GM23338 (cell line): ENCODE measurements around the gene SMC5. TPM values are rescaled to one million over a fixed set of nuclear protein-coding genes. Genes with fewer than 3 reads are reported as not detected.

Source experiments
- ATAC-seq: fragments of 200-7000 bp; cut with Tn5 transposase; 3 replicates; pipeline ENCODE4 v1.9.1; 2020
- DNase-seq: peaks from one replicate; pipeline ENCODE4 v3.0.0-alpha.2; 2015; ENCODE audit warnings: low spot score
- H2AFZ ChIP-seq: fragments of 200-600 bp; sonication (generic); 2 replicates; pipeline ENCODE4 v1.8.0; 2016; ENCODE audit warnings: antibody characterized with exemption, mild to moderate bottlenecking, moderate library complexity
- H3F3A ChIP-seq: fragments of 200-600 bp; sonication (generic); replicated peaks from 2 replicates; pipeline ENCODE4 v1.8.0; 2017; ENCODE audit warnings: antibody characterized with exemption, mixed run types, low read depth
- H3K27ac ChIP-seq: fragments of 200-600 bp; sonication (generic); 2 replicates; pipeline ENCODE4 v1.6.1; 2016; ENCODE audit warnings: low read depth
- H3K27me3 ChIP-seq: fragments of 200-600 bp; sonication (generic); 2 replicates; pipeline ENCODE4 v1.8.0; 2016; ENCODE audit warnings: mild to moderate bottlenecking, mixed run types, moderate library complexity; ENCODE audit not compliant: insufficient read depth
- H3K36me3 ChIP-seq: fragments of 200-600 bp; sonication (generic); 2 replicates; pipeline ENCODE4 v1.8.0; 2016; ENCODE audit warnings: mild to moderate bottlenecking; ENCODE audit not compliant: insufficient read depth
- H3K4me1 ChIP-seq: fragments of 200-600 bp; sonication (generic); 2 replicates; pipeline ENCODE4 v1.8.0; 2016; ENCODE audit warnings: mild to moderate bottlenecking, moderate library complexity; ENCODE audit not compliant: insufficient read depth
- H3K4me2 ChIP-seq: fragments of 200-600 bp; sonication (generic); 2 replicates; pipeline ENCODE4 v1.7.1; 2017; ENCODE audit warnings: mixed run types
- H3K4me3 ChIP-seq: fragments of 200-600 bp; sonication (generic); 2 replicates; pipeline ENCODE4 v1.6.1; 2016; ENCODE audit warnings: mixed run types
- H3K79me2 ChIP-seq: fragments of 200-600 bp; sonication (generic); replicated peaks from 2 replicates; pipeline ENCODE4 v1.8.0; 2017; ENCODE audit warnings: mild to moderate bottlenecking; ENCODE audit not compliant: insufficient read depth
- H3K9me2 ChIP-seq: fragments of 200-600 bp; sonication (generic); 2 replicates; pipeline ENCODE4 v1.8.0; 2017; ENCODE audit not compliant: insufficient read depth
- H4K20me1 ChIP-seq: fragments of 200-600 bp; sonication (generic); replicated peaks from 2 replicates; pipeline ENCODE4 v1.8.0; 2017; ENCODE audit warnings: mild to moderate bottlenecking; ENCODE audit not compliant: insufficient read depth
- H3K27ac Mint-ChIP-seq: 2 replicates; pipeline ENCODE4 v1.8.0; 2020; ENCODE audit warnings: inconsistent platforms, mild to moderate bottlenecking, moderate library complexity, mixed read lengths
- H3K27me3 Mint-ChIP-seq: 3 replicates; pipeline ENCODE4 v1.8.0; 2022; ENCODE audit warnings: low read depth, mild to moderate bottlenecking, moderate library complexity, mixed read lengths, inconsistent platforms; ENCODE audit not compliant: insufficient read depth, poor library complexity
- H3K36me3 Mint-ChIP-seq: 3 replicates; pipeline ENCODE4 v1.8.0; 2021; ENCODE audit warnings: low read depth, mild to moderate bottlenecking, inconsistent platforms, moderate library complexity, mixed read lengths
- H3K4me1 Mint-ChIP-seq: 3 replicates; pipeline ENCODE4 v1.8.0; 2020; ENCODE audit warnings: mild to moderate bottlenecking, inconsistent platforms, mixed read lengths
- H3K4me3 Mint-ChIP-seq: 3 replicates; pipeline ENCODE4 v1.8.0; 2021; ENCODE audit warnings: moderate library complexity, mild to moderate bottlenecking, inconsistent platforms, mixed read lengths
- H3K9me3 Mint-ChIP-seq: 3 replicates; pipeline ENCODE4 v1.8.0; 2020; ENCODE audit warnings: moderate library complexity, mild to moderate bottlenecking, inconsistent platforms, mixed read lengths
- CREB1 ChIP-seq: fragments of 250-450 bp; sonication (Bioruptor Pico); IDR thresholded peaks from 2 replicates; pipeline ENCODE4 v1.5.0; 2020; ENCODE audit warnings: low read depth, mild to moderate bottlenecking, moderate library complexity
- JUNB ChIP-seq: IDR thresholded peaks from one replicate; pipeline ENCODE4 v1.6.1; 2016; ENCODE audit warnings: antibody characterized with exemption; ENCODE audit not compliant: unreplicated experiment
- NANOG ChIP-seq: IDR thresholded peaks from 2 replicates; pipeline ENCODE4 v1.6.1; 2016; ENCODE audit warnings: antibody characterized with exemption, borderline replicate concordance
- REST ChIP-seq: IDR thresholded peaks from one replicate; pipeline ENCODE4 v1.6.1; 2018; ENCODE audit warnings: antibody characterized with exemption; ENCODE audit not compliant: unreplicated experiment
- STAT1 ChIP-seq: IDR thresholded peaks from one replicate; pipeline ENCODE4 v1.6.1; 2016; ENCODE audit warnings: antibody characterized with exemption; ENCODE audit not compliant: unreplicated experiment
- polyA plus RNA-seq: library from polyadenylated mRNA; unstranded; fragments of >200 nt; fragmentation: Nextera tagmentation; extraction: Ambion mirVana; gene quantifications from 2 replicates; pipeline ENCODE4 v1.2.1, GENCODE V29; 2016
- total RNA-seq: library from RNA; depleted of rRNA; stranded (reverse); fragments of >200 nt; shearing (Covaris generic); gene quantifications from 2 replicates; pipeline ENCODE4 v1.2.3, GENCODE V29; 2014
- TF ChIP-seq, protein P1 (sequence below), 2 experiments: fragments of 200-600 bp in 1 of 2; sonication (generic) in 1 of 2; conservative IDR thresholded peaks; 2 replicates each; pipeline versions ENCODE4 v1.5.1 to v1.6.1; 2016 to 2017; ENCODE audit warnings: antibody characterized with exemption in 2 of 2, low read depth in 2 of 2, mild to moderate bottlenecking in 2 of 2, moderate library complexity in 1 of 2

The SMC5 gene
- total and polyA plus RNA-seq, 2 experiments from 2014 or later: 27.9 to 29.0 TPM

- H3K9me2 ChIP-seq: no peaks in the 10 kb centered on the region
- no peak overlapping the region for H3K27ac ChIP-seq
- ATAC-seq (peak; percentile 65), DNase-seq (no peak)
- no peaks in the 10 kb centered on the region for H4K20me1 ChIP-seq
- no peak overlapping the region for H3K4me2 ChIP-seq
- H3K4me3 ChIP-seq: no peak overlapping the region
- H3K4me1 Mint-ChIP-seq: peaks cover 14% of the 10 kb centered on the region
- H3K27me3 Mint-ChIP-seq: peaks cover 1% of the 10 kb centered on the region
- TF ChIP-seq REST (peak; percentile 70), JUNB (no peak)
- H2AFZ ChIP-seq: no peak overlapping the region
- no peaks in the 10 kb centered on the region for H3K79me2 ChIP-seq
- H3K36me3 ChIP-seq: no peaks in the 10 kb centered on the region
- 0 out of 2 replicates have a peak, but pooled peaks cover 3% of the 10 kb centered on the region for H3K4me1 ChIP-seq
- no peaks in the 10 kb centered on the region for H3K27me3 ChIP-seq
- H3K4me3 Mint-ChIP-seq: no peak overlapping the region
- H3K9me3 Mint-ChIP-seq: no peaks in the 10 kb centered on the region; the same call in 2 of the 3 replicates
- no peak overlapping the region for H3K27ac Mint-ChIP-seq
- no peaks in the 10 kb centered on the region for H3K36me3 Mint-ChIP-seq
- H3F3A ChIP-seq: no peaks in the 10 kb centered on the region
Measured at GRCh38 chr9:70389621-70390266, 131.0 kb downstream of the SMC5 start.

- ATAC-seq (no peak), DNase-seq (no peak)
- Mint-ChIP-seq H3K4me3 (no peak overlapping the region), H3K27me3 (peaks cover 1% of the 10 kb centered on the region), H3K9me3 (no peaks in the 10 kb centered on the region; the same call in 2 of the 3 replicates), H3K4me1 (peaks cover 14% of the 10 kb centered on the region), H3K27ac (no peak overlapping the region), H3K36me3 (no peaks in the 10 kb centered on the region)
- Histone ChIP-seq H3K4me2 (no peak overlapping the region), H3K27ac (no peak overlapping the region), H3F3A (no peaks in the 10 kb centered on the region), H3K4me1 (0 out of 2 replicates have a peak, but pooled peaks cover 3% of the 10 kb centered on the region), H3K4me3 (no peak overlapping the region), H3K79me2 (no peaks in the 10 kb centered on the region), H2AFZ (no peak overlapping the region), H3K27me3 (no peaks in the 10 kb centered on the region), H3K9me2 (no peaks in the 10 kb centered on the region), H3K36me3 (no peaks in the 10 kb centered on the region), H4K20me1 (no peaks in the 10 kb centered on the region)
- TF ChIP-seq REST (no peak), JUNB (no peak), NANOG (no peak), STAT1 (no peak), CREB1 (CRISPR knock-in tag) (no peak)
- TF ChIP-seq, protein P1, sequence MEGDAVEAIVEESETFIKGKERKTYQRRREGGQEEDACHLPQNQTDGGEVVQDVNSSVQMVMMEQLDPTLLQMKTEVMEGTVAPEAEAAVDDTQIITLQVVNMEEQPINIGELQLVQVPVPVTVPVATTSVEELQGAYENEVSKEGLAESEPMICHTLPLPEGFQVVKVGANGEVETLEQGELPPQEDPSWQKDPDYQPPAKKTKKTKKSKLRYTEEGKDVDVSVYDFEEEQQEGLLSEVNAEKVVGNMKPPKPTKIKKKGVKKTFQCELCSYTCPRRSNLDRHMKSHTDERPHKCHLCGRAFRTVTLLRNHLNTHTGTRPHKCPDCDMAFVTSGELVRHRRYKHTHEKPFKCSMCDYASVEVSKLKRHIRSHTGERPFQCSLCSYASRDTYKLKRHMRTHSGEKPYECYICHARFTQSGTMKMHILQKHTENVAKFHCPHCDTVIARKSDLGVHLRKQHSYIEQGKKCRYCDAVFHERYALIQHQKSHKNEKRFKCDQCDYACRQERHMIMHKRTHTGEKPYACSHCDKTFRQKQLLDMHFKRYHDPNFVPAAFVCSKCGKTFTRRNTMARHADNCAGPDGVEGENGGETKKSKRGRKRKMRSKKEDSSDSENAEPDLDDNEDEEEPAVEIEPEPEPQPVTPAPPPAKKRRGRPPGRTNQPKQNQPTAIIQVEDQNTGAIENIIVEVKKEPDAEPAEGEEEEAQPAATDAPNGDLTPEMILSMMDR (conservative IDR thresholded peaks at IDR 0.05; ENCODE audit: low read depth in 2 of 2): no peak
Measured at GRCh38 chr9:70390933-70391341, 132.2 kb downstream of the SMC5 start.
